HepG2 (cell line): Measurements from ENCODE around the gene RBBP8NL. TPM values are rescaled to one million over a fixed set of nuclear protein-coding genes. Genes with fewer than 3 reads are reported as not detected.

Source experiments
- HCFC1 ChIP-seq: fragments of 150-350 bp; IDR thresholded peaks from 2 replicates; pipeline ENCODE4 v1.6.1; 2014; ENCODE audit warnings: low read depth, low read length
- HOXA3 ChIP-seq: sonication (generic); formaldehyde crosslinking; IDR thresholded peaks from 2 replicates; pipeline ENCODE4 v1.5.0; 2020; ENCODE audit warnings: missing genetic modification reagents
- PHF20 ChIP-seq: sonication (generic); formaldehyde crosslinking; IDR thresholded peaks from 2 replicates; pipeline ENCODE4 v1.5.0; 2020; ENCODE audit warnings: mild to moderate bottlenecking, missing genetic modification reagents
- PRDM15 ChIP-seq: sonication (generic); formaldehyde crosslinking; IDR thresholded peaks from 2 replicates; pipeline ENCODE4 v1.4.0; 2020; ENCODE audit warnings: missing genetic modification reagents
- TAF1 ChIP-seq: sonication (generic); formaldehyde crosslinking; IDR thresholded peaks from 2 replicates; pipeline ENCODE4 v1.4.0; 2020; ENCODE audit warnings: missing genetic modification reagents
- ZNF318 ChIP-seq: sonication (generic); formaldehyde crosslinking; IDR thresholded peaks from 2 replicates; pipeline ENCODE4 v1.4.0; 2020; ENCODE audit warnings: mild to moderate bottlenecking, missing genetic modification reagents
- ZNF383 ChIP-seq: sonication (generic); formaldehyde crosslinking; IDR thresholded peaks from 2 replicates; pipeline ENCODE4 v1.4.0; 2020; ENCODE audit warnings: missing genetic modification reagents, mild to moderate bottlenecking, borderline replicate concordance
- ZNF44 ChIP-seq: sonication (generic); formaldehyde crosslinking; IDR thresholded peaks from 2 replicates; pipeline ENCODE4 v1.5.1; 2020; ENCODE audit warnings: mild to moderate bottlenecking, missing genetic modification reagents
- ZNF564 ChIP-seq: sonication (generic); formaldehyde crosslinking; IDR thresholded peaks from 2 replicates; pipeline ENCODE4 v1.8.1; 2023; ENCODE audit warnings: mild to moderate bottlenecking, missing genetic modification reagents
- ZNF607 ChIP-seq: sonication (generic); formaldehyde crosslinking; IDR thresholded peaks from 2 replicates; pipeline ENCODE4 v1.5.1; 2020; ENCODE audit warnings: missing genetic modification reagents, mild to moderate bottlenecking, borderline replicate concordance
- ZNF709 ChIP-seq: sonication (generic); formaldehyde crosslinking; IDR thresholded peaks from 2 replicates; pipeline ENCODE4 v1.5.0; 2020; ENCODE audit warnings: mild to moderate bottlenecking, missing genetic modification reagents
- ZNF710 ChIP-seq: sonication (generic); formaldehyde crosslinking; IDR thresholded peaks from 2 replicates; pipeline ENCODE4 v1.5.0; 2020; ENCODE audit warnings: mild to moderate bottlenecking, missing genetic modification reagents, borderline replicate concordance
- ZNF724P ChIP-seq: sonication (generic); formaldehyde crosslinking; IDR thresholded peaks from 2 replicates; pipeline ENCODE4 v1.8.0; 2022; ENCODE audit warnings: missing genetic modification reagents, borderline replicate concordance
- ZNF737 ChIP-seq: sonication (generic); formaldehyde crosslinking; IDR thresholded peaks from 2 replicates; pipeline ENCODE4 v1.5.0; 2020; ENCODE audit warnings: missing genetic modification reagents, mild to moderate bottlenecking, borderline replicate concordance
- ZNF83 ChIP-seq: sonication (generic); formaldehyde crosslinking; IDR thresholded peaks from 2 replicates; pipeline ENCODE4 v1.4.0; 2020; ENCODE audit warnings: missing genetic modification reagents, mild to moderate bottlenecking, borderline replicate concordance
- polyA plus RNA-seq, 8 experiments: library from polyadenylated mRNA; depleted of rRNA in 3 of 8; stranded (reverse) in 7 of 8; unstranded in 1 of 8; fragments of >200 nt; fragmentation: Illumina TruSeq in 4 of 8; extraction: Trizol in 4 of 8; gene quantifications; 2 replicates each; pipeline versions ENCODE4 v1.2.1 to v1.2.3, GENCODE V29; 2011 to 2016; ENCODE audit warnings: low read depth in 4 of 8, missing spikeins in 1 of 8, mixed read lengths in 1 of 8; ENCODE audit not compliant: insufficient read depth in 1 of 8
- total RNA-seq, 5 experiments: library from RNA; depleted of rRNA; stranded (reverse); fragments of >200 nt; fragmentation: Illumina TruSeq; extraction: Trizol; gene quantifications; 2 replicates each; pipeline ENCODE4 v1.2.3, GENCODE V29; 2016; ENCODE audit warnings: low read depth in 1 of 5

The RBBP8NL gene
- total and polyA plus RNA-seq, 2 of the 13 experiments (the other 11 are each of a cell fraction or from before 2014, with no cell fraction given) = 0.69 to 0.86 TPM

- no peak for TF ChIP-seq ZNF318 (CRISPR knock-in tag)
- 0 out of 2 replicates have a peak, but pooled peaks have one; percentile 14 for TF ChIP-seq HCFC1
- peak; percentile 69; the same call in 1 of the 2 replicates for TF ChIP-seq ZNF564 (CRISPR knock-in tag)
- no peak for TF ChIP-seq ZNF383
- TF ChIP-seq PRDM15 (CRISPR knock-in tag) = no peak
- TF ChIP-seq ZNF44 = no peak
- TF ChIP-seq ZNF710 = no peak; the same call in none of the 2 replicates
- no peak for TF ChIP-seq PHF20 (CRISPR knock-in tag)
- TF ChIP-seq ZNF709 (CRISPR knock-in tag) = no peak
- no peak for TF ChIP-seq TAF1 (CRISPR knock-in tag)
- TF ChIP-seq HOXA3 (CRISPR knock-in tag) = no peak
- TF ChIP-seq ZNF83 (CRISPR knock-in tag) = peak; percentile 96
- no peak for TF ChIP-seq ZNF724P (CRISPR knock-in tag)
- 0 out of 2 replicates have a peak, but pooled peaks have one; percentile 70 for TF ChIP-seq ZNF737 (CRISPR knock-in tag)
- TF ChIP-seq ZNF607 (CRISPR knock-in tag) = no peak
Measured at GRCh38 chr20:62409931-62410745, 17.2 kb downstream of the RBBP8NL start (continued).
